ENCODE results near the gene RNF208. TPM values are rescaled to one million over a fixed set of nuclear protein-coding genes. Genes with fewer than 3 reads are reported as not detected.
A peak's percentile ranks its signal among the peaks of the same experiment; 100 is the strongest.

RNF208 gene
- total RNA-seq, 3 donors from 2014 or later = 3.3 to 6.0 (median 4.4) TPM

- Mint-ChIP-seq H3K36me3 (ENCODE audit: insufficient read depth) (peaks cover under 1% of the 10 kb centered on the region), H3K4me3 (peak overlapping the region; percentile 27), H3K27me3 (ENCODE audit: low read depth) (no peaks in the 10 kb centered on the region), H3K9me3 (no peaks in the 10 kb centered on the region), H3K4me1 (ENCODE audit: low read depth) (peaks cover 5% of the 10 kb centered on the region)
- DNase-seq = no peak
- no peak for ATAC-seq
Observed at GRCh38 chr9:137220317-137221094, 1.5 kb downstream of the RNF208 start.

- DNase-seq (no peak), ATAC-seq (no peak)
- H3K4me3 Mint-ChIP-seq = no peak overlapping the region
- no peaks in the 10 kb centered on the region for H3K27me3 Mint-ChIP-seq (ENCODE audit: low read depth)
- peaks cover 2% of the 10 kb centered on the region for H3K36me3 Mint-ChIP-seq (ENCODE audit: insufficient read depth)
- peaks cover 5% of the 10 kb centered on the region for H3K4me1 Mint-ChIP-seq (ENCODE audit: low read depth)
- no peaks in the 10 kb centered on the region for H3K9me3 Mint-ChIP-seq
Observed at GRCh38 chr9:137219757-137220316, 2.2 kb downstream of the RNF208 start.

GRCh38 chr9:137218754-137219271 is 3.2 kb downstream of the RNF208 start:
- H3K36me3 Mint-ChIP-seq (ENCODE audit: insufficient read depth) = peaks cover 2% of the 10 kb centered on the region
- no peak overlapping the region for H3K4me3 Mint-ChIP-seq
- no peaks in the 10 kb centered on the region for H3K27me3 Mint-ChIP-seq (ENCODE audit: low read depth)
- no peaks in the 10 kb centered on the region for H3K9me3 Mint-ChIP-seq
- no peak for DNase-seq
- no peak for ATAC-seq
- H3K4me1 Mint-ChIP-seq (ENCODE audit: low read depth) = peaks cover 2% of the 10 kb centered on the region

- ATAC-seq = no peak
- H3K27me3 Mint-ChIP-seq (ENCODE audit: low read depth) = no peaks in the 10 kb centered on the region
- no peaks in the 10 kb centered on the region for H3K9me3 Mint-ChIP-seq
Observed at GRCh38 chr9:137218212-137218753, 3.8 kb downstream of the RNF208 start.

GRCh38 chr9:137217276-137218211 is 4.5 kb downstream of the RNF208 start:
- H3K36me3 Mint-ChIP-seq (ENCODE audit: insufficient read depth) = peaks cover 2% of the 10 kb centered on the region
- no peak for DNase-seq
- no peak overlapping the region for H3K4me3 Mint-ChIP-seq

More at GRCh38 chr9:137218212-137218753, 3.8 kb downstream of the RNF208 start:
- H3K4me1 Mint-ChIP-seq (ENCODE audit: low read depth) = peaks cover 2% of the 10 kb centered on the region
- H3K4me3 Mint-ChIP-seq = no peak overlapping the region
- H3K36me3 Mint-ChIP-seq (ENCODE audit: insufficient read depth) = peaks cover 2% of the 10 kb centered on the region
- no peak for DNase-seq

GRCh38 chr9:137216188-137216965 is 5.7 kb downstream of the RNF208 start:
- H3K4me1 Mint-ChIP-seq (ENCODE audit: low read depth) = no peaks in the 10 kb centered on the region
- no peak overlapping the region for H3K4me3 Mint-ChIP-seq
- no peaks in the 10 kb centered on the region for H3K27me3 Mint-ChIP-seq (ENCODE audit: low read depth)
- H3K9me3 Mint-ChIP-seq = no peaks in the 10 kb centered on the region
- peaks cover 2% of the 10 kb centered on the region for H3K36me3 Mint-ChIP-seq (ENCODE audit: insufficient read depth)
- ATAC-seq = no peak
- DNase-seq = no peak

More at GRCh38 chr9:137217276-137218211, 4.5 kb downstream of the RNF208 start:
- no peaks in the 10 kb centered on the region for H3K4me1 Mint-ChIP-seq (ENCODE audit: low read depth)
- H3K27me3 Mint-ChIP-seq (ENCODE audit: low read depth) = no peaks in the 10 kb centered on the region
- ATAC-seq = no peak
- no peaks in the 10 kb centered on the region for H3K9me3 Mint-ChIP-seq

GRCh38 chr9:137215196-137215986 is 6.6 kb downstream of the RNF208 start:
- Mint-ChIP-seq H3K4me3 (no peak overlapping the region), H3K4me1 (ENCODE audit: low read depth) (no peaks in the 10 kb centered on the region), H3K27me3 (ENCODE audit: low read depth) (no peaks in the 10 kb centered on the region), H3K36me3 (ENCODE audit: insufficient read depth) (peaks cover 2% of the 10 kb centered on the region), H3K9me3 (no peaks in the 10 kb centered on the region)
- ATAC-seq (no peak), DNase-seq (no peak)

- DNase-seq (no peak), ATAC-seq (no peak)
- no peaks in the 10 kb centered on the region for H3K9me3 Mint-ChIP-seq
- H3K36me3 Mint-ChIP-seq (ENCODE audit: insufficient read depth) = peaks cover 2% of the 10 kb centered on the region
- H3K4me3 Mint-ChIP-seq = no peak overlapping the region
- H3K27me3 Mint-ChIP-seq (ENCODE audit: low read depth) = no peaks in the 10 kb centered on the region
- H3K4me1 Mint-ChIP-seq (ENCODE audit: low read depth) = no peaks in the 10 kb centered on the region
Observed at GRCh38 chr9:137214620-137215019, 7.4 kb downstream of the RNF208 start.

GRCh38 chr9:137213160-137214060 is 8.6 kb downstream of the RNF208 start:
- DNase-seq = no peak
- no peaks in the 10 kb centered on the region for H3K4me1 Mint-ChIP-seq (ENCODE audit: low read depth)
- H3K9me3 Mint-ChIP-seq = no peaks in the 10 kb centered on the region
- no peak overlapping the region for H3K4me3 Mint-ChIP-seq
- no peaks in the 10 kb centered on the region for H3K27me3 Mint-ChIP-seq (ENCODE audit: low read depth)
- ATAC-seq = no peak
- peaks cover 6% of the 10 kb centered on the region for H3K36me3 Mint-ChIP-seq (ENCODE audit: insufficient read depth)

- peaks cover 7% of the 10 kb centered on the region for H3K36me3 Mint-ChIP-seq (ENCODE audit: insufficient read depth)
- DNase-seq (no peak), ATAC-seq (no peak)
- H3K4me3 Mint-ChIP-seq = no peak overlapping the region
- no peaks in the 10 kb centered on the region for H3K9me3 Mint-ChIP-seq
- no peaks in the 10 kb centered on the region for H3K27me3 Mint-ChIP-seq (ENCODE audit: low read depth)
- H3K4me1 Mint-ChIP-seq (ENCODE audit: low read depth) = peaks cover 1% of the 10 kb centered on the region
Observed at GRCh38 chr9:137212520-137212919, 9.5 kb downstream of the RNF208 start.

- Mint-ChIP-seq H3K4me3 (no peak overlapping the region), H3K36me3 (ENCODE audit: insufficient read depth) (peaks cover 13% of the 10 kb centered on the region), H3K9me3 (no peaks in the 10 kb centered on the region), H3K27me3 (ENCODE audit: low read depth) (no peaks in the 10 kb centered on the region), H3K4me1 (ENCODE audit: low read depth) (peaks cover 11% of the 10 kb centered on the region)
- ATAC-seq = no peak
- DNase-seq = no peak
Observed at GRCh38 chr9:137211532-137211931, 10.5 kb downstream of the RNF208 start.

- DNase-seq (no peak), ATAC-seq (no peak)
- no peaks in the 10 kb centered on the region for H3K27me3 Mint-ChIP-seq (ENCODE audit: low read depth)
- H3K9me3 Mint-ChIP-seq = no peaks in the 10 kb centered on the region
- H3K4me3 Mint-ChIP-seq = peak overlapping the region; percentile 95
- H3K4me1 Mint-ChIP-seq (ENCODE audit: low read depth) = peaks cover 33% of the 10 kb centered on the region
- H3K36me3 Mint-ChIP-seq (ENCODE audit: insufficient read depth) = peaks cover 12% of the 10 kb centered on the region
Observed at GRCh38 chr9:137206602-137207001, 15.4 kb downstream of the RNF208 start.
